ENCODE measurements around the gene SPATS2L. TPM values are rescaled to one million over a fixed set of nuclear protein-coding genes. Genes with fewer than 3 reads are reported as not detected.

The SPATS2L gene
- total and polyA plus RNA-seq, 2 experiments from 2014 or later, result 118 to 154 TPM

GRCh38 chr2:200350850-200351285 lies 44.4 kb downstream of the SPATS2L start:
- peaks cover 55% of the 10 kb centered on the region for H3K4me1 ChIP-seq (ENCODE audit: insufficient read depth)
- ATAC-seq, result no peak
- no peaks in the 10 kb centered on the region; the same call in 2 of the 3 replicates for H3K9me3 Mint-ChIP-seq
- peak overlapping the region; percentile 21 for H3K27ac ChIP-seq (ENCODE audit: low read depth)
- H3K4me3 ChIP-seq, result no peak overlapping the region
- no peak for DNase-seq (ENCODE audit: low spot score)
- TF ChIP-seq EZH2 (IDR thresholded peaks at IDR 0.05; ENCODE audit: low read depth, unreplicated experiment) (no peak), ZNF114 (CRISPR knock-in tag; IDR thresholded peaks at IDR 0.05) (no peak), ZNF462 (CRISPR knock-in tag; IDR thresholded peaks at IDR 0.05) (no peak), NANOG (IDR thresholded peaks at IDR 0.05; ENCODE audit: borderline replicate concordance) (no peak), ZNF331 (CRISPR knock-in tag; IDR thresholded peaks at IDR 0.05; ENCODE audit: low read depth) (no peak), EZH2phosphoT487 (IDR thresholded peaks at IDR 0.05; ENCODE audit: unreplicated experiment) (no peak), CREB1 (CRISPR knock-in tag; IDR thresholded peaks at IDR 0.05; ENCODE audit: low read depth) (no peak), JUNB (IDR thresholded peaks at IDR 0.05; ENCODE audit: unreplicated experiment) (no peak), POLR2AphosphoS5 (IDR thresholded peaks at IDR 0.05; ENCODE audit: low read depth) (no peak), ETS1 (IDR thresholded peaks at IDR 0.05) (no peak), CTCF (conservative IDR thresholded peaks at IDR 0.05; ENCODE audit: low read depth in 2 of 2) (no peak), STAT1 (IDR thresholded peaks at IDR 0.05; ENCODE audit: unreplicated experiment) (no peak), REST (IDR thresholded peaks at IDR 0.05; ENCODE audit: unreplicated experiment) (no peak)
- peaks cover 41% of the 10 kb centered on the region for H3K36me3 Mint-ChIP-seq (ENCODE audit: low read depth)
- no peaks in the 10 kb centered on the region for H3F3A ChIP-seq (replicated peaks; ENCODE audit: low read depth)
- peaks cover 6% of the 10 kb centered on the region for H3K27me3 Mint-ChIP-seq (ENCODE audit: insufficient read depth, low read depth, poor library complexity)
- no peak overlapping the region for H3K4me2 ChIP-seq
- H3K27ac Mint-ChIP-seq, result peak overlapping the region; percentile 82
- H3K4me3 Mint-ChIP-seq, result no peak overlapping the region
- H3K79me2 ChIP-seq (replicated peaks; ENCODE audit: insufficient read depth), result peaks cover 98% of the 10 kb centered on the region
- H3K9me2 ChIP-seq (ENCODE audit: insufficient read depth), result no peaks in the 10 kb centered on the region
- H3K4me1 Mint-ChIP-seq, result peaks cover 71% of the 10 kb centered on the region
- H4K20me1 ChIP-seq (replicated peaks; ENCODE audit: insufficient read depth), result no peaks in the 10 kb centered on the region
- H3K27me3 ChIP-seq (ENCODE audit: insufficient read depth), result no peaks in the 10 kb centered on the region
- no peaks in the 10 kb centered on the region for H3K36me3 ChIP-seq (ENCODE audit: insufficient read depth)
- H2AFZ ChIP-seq, result no peak overlapping the region

Measured in GM23338 (cell line).